ENCODE data around the gene PDIA3.

- TF ChIP-seq CTCF (IDR thresholded peaks at IDR 0.05; ENCODE audit: insufficient read depth, low read depth, low read length): no peak
- TF ChIP-seq EZH2 (IDR thresholded peaks at IDR 0.05; ENCODE audit: insufficient read depth, low read length): no peak
Observed at GRCh38 chr15:43751885-43752284, 5.6 kb downstream of the PDIA3 start.
